Upper lobe of right lung (tissue), 1 donor: Measurements from ENCODE around the gene PLCB1. TPM values are rescaled to one million over a fixed set of nuclear protein-coding genes. Genes with fewer than 3 reads are reported as not detected.

Experiments
- ATAC-seq: fragments of 200-7000 bp; cut with Tn5 transposase; one replicate; pipeline ENCODE4 v1.9.1; 2020; ENCODE audit warnings: mild to moderate bottlenecking, moderate library complexity
- DNase-seq: peaks from one replicate; pipeline ENCODE4 v3.0.0-alpha.2; 2020
- H3K27ac ChIP-seq: fragments of 200-600 bp; one replicate; pipeline ENCODE4 v1.8.0; 2022
- H3K27me3 ChIP-seq: fragments of 200-600 bp; one replicate; pipeline ENCODE4 v1.8.0; 2022; ENCODE audit warnings: mild to moderate bottlenecking
- H3K36me3 ChIP-seq: fragments of 200-600 bp; one replicate; pipeline ENCODE4 v1.8.0; 2022
- H3K4me1 ChIP-seq: fragments of 200-600 bp; one replicate; pipeline ENCODE4 v1.8.0; 2022
- H3K4me3 ChIP-seq: fragments of 200-600 bp; one replicate; pipeline ENCODE4 v1.8.0; 2022; ENCODE audit warnings: mild to moderate bottlenecking
- H3K9me3 ChIP-seq: fragments of 200-600 bp; one replicate; pipeline ENCODE4 v1.8.0; 2022
- intact Hi-C: fragments of 100-400 bp; cut with DNase I; formaldehyde crosslinking; loops from one replicate; pipeline ENCODE4 v1.11.0; 2022
- total RNA-seq: library from RNA; stranded (reverse); fragmentation: NEBNext Ultra II Directional; extraction: Animal tissue kit (Norgen Biotek cat#: 25700); gene quantifications from one replicate; pipeline ENCODE4 v1.2.1, GENCODE V29; 2021
- TF ChIP-seq, protein P1 (sequence below): fragments of 200-600 bp; IDR thresholded peaks from one replicate; pipeline ENCODE4 v1.8.0; 2022; ENCODE audit warnings: antibody characterized with exemption
- donor health status: DM: no; HTN: yes; CAD: no; lungs with severe emphysema.

Gene PLCB1
- total RNA-seq, 1 donor from 2014 or later = 12.4 TPM

DNA sequence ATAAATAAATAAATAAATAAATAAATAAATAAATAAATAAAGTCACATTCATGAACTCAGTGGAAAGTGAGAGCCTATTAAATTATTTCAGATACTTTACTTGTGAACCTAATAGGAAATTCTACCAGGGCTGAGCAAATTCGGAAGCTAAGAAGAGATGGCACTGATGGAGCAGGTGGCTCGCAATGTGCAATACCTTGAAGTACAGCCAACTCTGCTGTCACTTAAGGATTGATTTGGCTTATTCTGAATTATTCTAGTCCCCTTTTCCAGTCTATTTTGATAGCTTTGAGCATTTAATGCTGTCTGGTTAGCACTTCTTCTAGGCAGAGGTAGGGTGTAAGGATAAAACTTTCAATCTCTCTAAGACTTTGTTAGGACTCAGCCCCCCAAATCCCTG is 541.0 kb downstream of the PLCB1 start:
- TF ChIP-seq, protein P1, sequence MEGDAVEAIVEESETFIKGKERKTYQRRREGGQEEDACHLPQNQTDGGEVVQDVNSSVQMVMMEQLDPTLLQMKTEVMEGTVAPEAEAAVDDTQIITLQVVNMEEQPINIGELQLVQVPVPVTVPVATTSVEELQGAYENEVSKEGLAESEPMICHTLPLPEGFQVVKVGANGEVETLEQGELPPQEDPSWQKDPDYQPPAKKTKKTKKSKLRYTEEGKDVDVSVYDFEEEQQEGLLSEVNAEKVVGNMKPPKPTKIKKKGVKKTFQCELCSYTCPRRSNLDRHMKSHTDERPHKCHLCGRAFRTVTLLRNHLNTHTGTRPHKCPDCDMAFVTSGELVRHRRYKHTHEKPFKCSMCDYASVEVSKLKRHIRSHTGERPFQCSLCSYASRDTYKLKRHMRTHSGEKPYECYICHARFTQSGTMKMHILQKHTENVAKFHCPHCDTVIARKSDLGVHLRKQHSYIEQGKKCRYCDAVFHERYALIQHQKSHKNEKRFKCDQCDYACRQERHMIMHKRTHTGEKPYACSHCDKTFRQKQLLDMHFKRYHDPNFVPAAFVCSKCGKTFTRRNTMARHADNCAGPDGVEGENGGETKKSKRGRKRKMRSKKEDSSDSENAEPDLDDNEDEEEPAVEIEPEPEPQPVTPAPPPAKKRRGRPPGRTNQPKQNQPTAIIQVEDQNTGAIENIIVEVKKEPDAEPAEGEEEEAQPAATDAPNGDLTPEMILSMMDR = no peak
- intact Hi-C loops = no loop called here
- ATAC-seq (no peak), DNase-seq (no peak)
- Histone ChIP-seq H3K27ac (no peak overlapping the region), H3K9me3 (no peaks in the 10 kb centered on the region), H3K27me3 (no peaks in the 10 kb centered on the region), H3K4me1 (no peaks in the 10 kb centered on the region), H3K36me3 (no peaks in the 10 kb centered on the region), H3K4me3 (no peak overlapping the region)

DNA sequence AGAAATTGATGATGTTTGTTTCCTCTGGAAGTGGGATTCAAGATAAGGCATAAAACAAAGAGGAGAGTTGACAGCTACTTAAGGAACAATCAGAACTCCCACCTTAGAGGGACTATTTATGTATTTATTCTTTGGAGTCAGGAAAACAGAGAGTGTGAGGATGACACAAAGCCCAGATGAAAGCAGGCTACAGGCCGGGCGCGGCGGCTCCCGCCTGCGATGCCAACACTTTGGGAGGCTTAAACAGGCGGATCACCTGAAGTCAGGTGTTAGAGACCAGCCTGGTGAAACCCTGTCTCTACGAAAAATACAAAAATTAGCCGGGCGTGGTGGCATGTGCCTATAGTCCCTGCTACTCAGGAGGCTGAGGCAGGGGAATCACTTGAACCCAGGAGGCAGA is 543.8 kb downstream of the PLCB1 start:
- TF ChIP-seq, protein P1 = no peak
- ATAC-seq (no peak), DNase-seq (no peak)
- Histone ChIP-seq H3K4me1 (no peaks in the 10 kb centered on the region), H3K36me3 (no peaks in the 10 kb centered on the region), H3K27ac (no peak overlapping the region), H3K4me3 (no peak overlapping the region), H3K9me3 (no peaks in the 10 kb centered on the region), H3K27me3 (no peaks in the 10 kb centered on the region)
- intact Hi-C loops = no loop called here

DNA sequence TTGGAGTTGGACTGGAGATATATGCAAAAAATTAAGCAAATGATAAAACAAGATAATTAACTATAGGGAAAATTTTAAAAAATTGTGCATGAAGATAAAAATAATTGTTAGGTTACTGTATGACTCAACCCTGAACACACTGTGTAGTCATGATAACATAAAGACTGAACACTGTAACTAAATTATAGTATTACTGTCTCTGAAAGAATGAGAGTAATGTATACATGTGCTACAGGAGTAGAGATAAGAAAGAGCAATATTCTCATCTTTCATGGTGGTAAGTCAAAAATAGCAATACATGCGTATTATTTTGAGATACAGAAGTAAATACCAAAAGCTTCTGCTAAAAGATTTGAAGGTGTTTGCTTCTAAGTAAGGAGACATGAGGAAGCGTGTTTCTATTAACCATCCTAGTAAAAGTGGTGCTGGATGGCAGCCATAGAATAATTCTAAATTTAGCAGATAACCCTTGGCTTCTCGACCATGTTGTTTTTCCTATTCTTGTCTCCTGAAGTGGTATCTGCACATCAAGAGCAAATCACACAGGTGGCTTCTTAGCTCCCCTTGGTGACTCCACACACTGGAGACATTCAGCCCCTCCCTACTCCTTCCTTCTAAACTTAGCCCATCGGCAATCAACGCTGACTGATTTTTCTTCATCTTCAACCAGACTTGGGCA is 546.2 kb downstream of the PLCB1 start:
- no peaks in the 10 kb centered on the region for H3K4me1 ChIP-seq

DNA sequence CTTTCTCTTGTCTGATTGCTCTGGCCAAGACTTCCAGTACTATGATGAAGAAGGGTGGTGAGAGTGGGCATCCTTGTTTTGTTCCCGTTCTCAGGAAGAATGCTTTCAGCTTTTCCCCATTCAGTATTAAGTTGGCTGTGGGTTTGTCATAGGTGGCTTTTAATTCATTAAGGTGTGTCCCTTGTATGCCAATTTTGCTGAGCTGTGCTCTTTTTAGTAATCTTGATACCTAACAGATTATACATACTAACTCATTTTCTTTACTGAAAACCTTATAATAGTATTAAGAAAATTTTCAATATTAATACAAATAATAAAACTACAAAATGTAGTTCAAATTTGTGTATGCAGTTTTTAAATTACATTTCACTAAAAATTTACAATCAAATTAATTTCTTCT is 557.3 kb downstream of the PLCB1 start:
- DNase-seq (no peak), ATAC-seq (no peak)
- intact Hi-C loops = no loop called here
- TF ChIP-seq, protein P1 = no peak
- Histone ChIP-seq H3K4me3 (no peak overlapping the region), H3K36me3 (no peaks in the 10 kb centered on the region), H3K27ac (no peak overlapping the region), H3K9me3 (peaks cover 3% of the 10 kb centered on the region), H3K4me1 (no peaks in the 10 kb centered on the region), H3K27me3 (no peaks in the 10 kb centered on the region)

More for the DNA sequence above, 546.2 kb downstream of the PLCB1 start:
- Histone ChIP-seq H3K4me3 (no peak overlapping the region), H3K9me3 (no peaks in the 10 kb centered on the region), H3K36me3 (no peaks in the 10 kb centered on the region), H3K27ac (no peak overlapping the region), H3K27me3 (no peaks in the 10 kb centered on the region)
- intact Hi-C loops = no loop called here
- no peak for DNase-seq
- ATAC-seq = no peak
- TF ChIP-seq, protein P1 = no peak

DNA sequence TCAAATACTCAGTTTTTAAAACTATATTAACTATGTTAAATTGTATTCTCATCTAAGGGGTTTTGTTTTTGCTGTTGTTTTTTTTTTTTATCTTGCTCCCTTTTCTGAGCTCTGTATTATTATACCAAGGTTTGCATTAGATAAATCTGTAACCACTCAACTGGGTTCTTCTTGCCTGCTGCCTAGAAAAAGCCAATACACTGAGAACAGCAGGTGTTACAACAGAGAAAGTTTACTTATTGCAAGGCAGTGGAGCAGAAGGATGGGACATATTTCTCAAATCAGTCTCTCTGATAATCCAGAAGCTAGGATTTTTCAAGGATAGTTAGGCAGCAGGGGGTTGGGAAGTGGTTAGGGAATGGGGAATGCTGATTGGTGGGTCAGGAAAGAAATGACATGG is 558.0 kb downstream of the PLCB1 start:
- H3K36me3 ChIP-seq = no peaks in the 10 kb centered on the region
- TF ChIP-seq, protein P1 = no peak
- no peak for ATAC-seq
- peaks cover 3% of the 10 kb centered on the region for H3K9me3 ChIP-seq
- H3K27ac ChIP-seq = no peak overlapping the region
- no peak overlapping the region for H3K4me3 ChIP-seq
- H3K4me1 ChIP-seq = no peaks in the 10 kb centered on the region
- intact Hi-C loops = no loop called here
- H3K27me3 ChIP-seq = no peaks in the 10 kb centered on the region
- DNase-seq = no peak

DNA sequence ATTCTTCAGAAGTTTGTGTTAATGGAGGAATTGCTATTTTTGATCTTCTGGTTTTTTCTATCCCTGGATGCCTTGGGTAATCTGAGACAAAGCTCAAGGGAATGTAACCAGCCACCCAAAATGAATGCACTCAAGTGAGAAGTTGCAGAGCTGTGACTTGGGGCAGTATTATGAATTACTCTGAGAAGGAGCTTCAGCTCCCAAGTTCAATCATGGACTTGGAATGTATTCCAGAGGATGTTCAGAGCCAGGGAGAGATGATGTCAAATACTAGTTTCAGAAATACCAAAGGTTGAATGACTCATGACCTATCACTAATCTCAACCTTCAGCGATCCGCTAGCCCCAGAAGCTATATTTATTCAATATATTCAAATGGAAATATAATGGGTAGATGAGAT is 561.6 kb downstream of the PLCB1 start:
- Histone ChIP-seq H3K4me3 (no peak overlapping the region), H3K9me3 (peaks cover 3% of the 10 kb centered on the region), H3K27me3 (no peaks in the 10 kb centered on the region), H3K4me1 (no peaks in the 10 kb centered on the region), H3K27ac (no peak overlapping the region), H3K36me3 (no peaks in the 10 kb centered on the region)
- DNase-seq (no peak), ATAC-seq (no peak)
- intact Hi-C loops = no loop called here
- TF ChIP-seq, protein P1 = no peak
